WTC11 (cell line): ENCODE results near the gene SIT1. TPM values are rescaled to one million over a fixed set of nuclear protein-coding genes. Genes with fewer than 3 reads are reported as not detected.

Source experiments
- ATAC-seq: fragments of 200-7000 bp; cut with Tn5 transposase; 2 replicates; pipeline ENCODE4 v1.10.0; 2021; ENCODE audit warnings: mild to moderate bottlenecking, moderate library complexity
- CTCF ChIA-PET: fragments of 300-600 bp; sonication (Branson Sonifier 250); formaldehyde crosslinking; loops from one replicate; lab custom pipeline; 2021; ENCODE audit warnings: antibody characterized with exemption; lab: Charles Lee
- POLR2A ChIA-PET: fragments of 350-600 bp; sonication (Branson Sonifier 250); formaldehyde crosslinking; loops from one replicate; lab custom pipeline; 2021; ENCODE audit warnings: antibody characterized with exemption; lab: Charles Lee
- DNase-seq: peaks from one replicate; pipeline ENCODE4 v3.0.0; 2021; ENCODE audit warnings: low spot score
- H3K27ac Mint-ChIP-seq: 2 replicates; pipeline ENCODE4 v1.8.0; 2021; ENCODE audit warnings: mixed read lengths
- H3K27me3 Mint-ChIP-seq: 2 replicates; pipeline ENCODE4 v1.8.0; 2021; ENCODE audit warnings: low read depth, mild to moderate bottlenecking, moderate library complexity, mixed read lengths
- H3K36me3 Mint-ChIP-seq: 2 replicates; pipeline ENCODE4 v1.8.0; 2021; ENCODE audit warnings: mixed read lengths
- H3K4me1 Mint-ChIP-seq: 2 replicates; pipeline ENCODE4 v1.8.0; 2022; ENCODE audit warnings: mixed read lengths
- H3K4me3 Mint-ChIP-seq: 2 replicates; pipeline ENCODE4 v1.8.0; 2021; ENCODE audit warnings: mild to moderate bottlenecking, moderate library complexity, mixed read lengths
- H3K9me3 Mint-ChIP-seq: 2 replicates; pipeline ENCODE4 v1.8.0; 2021; ENCODE audit warnings: mixed read lengths
- AR ChIP-seq: fragments of 250-450 bp; sonication (Bioruptor Pico); IDR thresholded peaks from 2 replicates; pipeline ENCODE4 v1.9.0; 2021; ENCODE audit warnings: mild to moderate bottlenecking
- ATF1 ChIP-seq: sonication (generic); formaldehyde crosslinking; IDR thresholded peaks from 2 replicates; pipeline ENCODE4 v1.8.1; 2023; ENCODE audit warnings: mild to moderate bottlenecking, moderate library complexity, missing genetic modification reagents
- CBFB ChIP-seq: sonication (generic); formaldehyde crosslinking; IDR thresholded peaks from 2 replicates; pipeline ENCODE4 v1.8.1; 2022; ENCODE audit warnings: mild to moderate bottlenecking, low read depth, missing genetic modification reagents
- E2F5 ChIP-seq: sonication (generic); formaldehyde crosslinking; IDR thresholded peaks from 2 replicates; pipeline ENCODE4 v1.8.1; 2022; ENCODE audit warnings: mild to moderate bottlenecking, moderate library complexity, missing genetic modification reagents
- ELF4 ChIP-seq: sonication (generic); formaldehyde crosslinking; IDR thresholded peaks from 2 replicates; pipeline ENCODE4 v1.8.1; 2022; ENCODE audit warnings: low read depth, mild to moderate bottlenecking, moderate library complexity, missing genetic modification reagents
- EMX1 ChIP-seq: fragments of 250-450 bp; sonication (Bioruptor Pico); IDR thresholded peaks from 2 replicates; pipeline ENCODE4 v1.8.0; 2021; ENCODE audit warnings: mild to moderate bottlenecking
- ETV6 ChIP-seq: sonication (generic); formaldehyde crosslinking; IDR thresholded peaks from 2 replicates; pipeline ENCODE4 v1.8.1; 2022; ENCODE audit warnings: mild to moderate bottlenecking, missing genetic modification reagents
- JUN ChIP-seq: sonication (generic); formaldehyde crosslinking; IDR thresholded peaks from 2 replicates; pipeline ENCODE4 v1.8.0; 2023; ENCODE audit warnings: mild to moderate bottlenecking, missing genetic modification reagents
- SOX15 ChIP-seq: fragments of 250-450 bp; sonication (Bioruptor Pico); IDR thresholded peaks from 2 replicates; pipeline ENCODE4 v1.9.0; 2021; ENCODE audit warnings: mild to moderate bottlenecking
- TCF7 ChIP-seq: sonication (generic); formaldehyde crosslinking; IDR thresholded peaks from 2 replicates; pipeline ENCODE4 v1.8.0; 2022; ENCODE audit warnings: mild to moderate bottlenecking, low read depth, missing genetic modification reagents, moderate library complexity
- TEAD1 ChIP-seq: sonication (generic); formaldehyde crosslinking; IDR thresholded peaks from 2 replicates; pipeline ENCODE4 v1.8.0; 2022; ENCODE audit warnings: mild to moderate bottlenecking, missing genetic modification reagents
- ZNF121 ChIP-seq: sonication (generic); formaldehyde crosslinking; IDR thresholded peaks from 2 replicates; pipeline ENCODE4 v1.8.0; 2023; ENCODE audit warnings: missing genetic modification reagents
- ZNF219 ChIP-seq: sonication (generic); formaldehyde crosslinking; IDR thresholded peaks from 2 replicates; pipeline ENCODE4 v1.8.0; 2023; ENCODE audit warnings: missing genetic modification reagents, mild to moderate bottlenecking, borderline replicate concordance
- ZNF396 ChIP-seq: fragments of 250-450 bp; sonication (Bioruptor Pico); IDR thresholded peaks from 2 replicates; pipeline ENCODE4 v1.8.0; 2021; ENCODE audit warnings: mild to moderate bottlenecking, moderate library complexity, borderline replicate concordance
- ZNF425 ChIP-seq: fragments of 250-450 bp; sonication (Bioruptor Pico); conservative IDR thresholded peaks from 2 replicates; pipeline ENCODE4 v1.9.0; 2021; ENCODE audit warnings: mild to moderate bottlenecking
- total RNA-seq: library from RNA; stranded (reverse); gene quantifications from 3 replicates; pipeline ENCODE4 v1.2.3, GENCODE V29; 2021
- TF ChIP-seq, protein P1 (sequence below): sonication (generic); formaldehyde crosslinking; IDR thresholded peaks from 2 replicates; pipeline ENCODE4 v1.8.0; 2023; ENCODE audit warnings: mild to moderate bottlenecking, missing genetic modification reagents
- TF ChIP-seq, protein P2 (sequence below): fragments of 250-450 bp; sonication (Bioruptor Pico); IDR thresholded peaks from 2 replicates; pipeline ENCODE4 v1.9.0; 2021; ENCODE audit warnings: mild to moderate bottlenecking
- TF ChIP-seq, protein P3 (sequence below): sonication (generic); formaldehyde crosslinking; conservative IDR thresholded peaks from 2 replicates; pipeline ENCODE4 v1.8.1; 2022; ENCODE audit warnings: mild to moderate bottlenecking, missing genetic modification reagents
- TF ChIP-seq, protein P4 (sequence below): fragments of 250-450 bp; sonication (Bioruptor Pico); IDR thresholded peaks from 2 replicates; pipeline ENCODE4 v1.8.0; 2021; ENCODE audit warnings: mild to moderate bottlenecking

Gene SIT1
- total RNA-seq, 1 experiment from 2014 or later: 4.1 TPM

- no peak for TF ChIP-seq ZNF425 (CRISPR knock-in tag)
- TF ChIP-seq ATF1 (CRISPR knock-in tag): no peak
- no peak for TF ChIP-seq EMX1 (CRISPR knock-in tag)
- TF ChIP-seq ELF4 (CRISPR knock-in tag): no peak
- no peak for TF ChIP-seq ETV6 (CRISPR knock-in tag)
- no peak for TF ChIP-seq ZNF121
- peak; percentile 26; the same call in 1 of the 2 replicates for TF ChIP-seq JUN (CRISPR knock-in tag)
- TF ChIP-seq, protein P1, sequence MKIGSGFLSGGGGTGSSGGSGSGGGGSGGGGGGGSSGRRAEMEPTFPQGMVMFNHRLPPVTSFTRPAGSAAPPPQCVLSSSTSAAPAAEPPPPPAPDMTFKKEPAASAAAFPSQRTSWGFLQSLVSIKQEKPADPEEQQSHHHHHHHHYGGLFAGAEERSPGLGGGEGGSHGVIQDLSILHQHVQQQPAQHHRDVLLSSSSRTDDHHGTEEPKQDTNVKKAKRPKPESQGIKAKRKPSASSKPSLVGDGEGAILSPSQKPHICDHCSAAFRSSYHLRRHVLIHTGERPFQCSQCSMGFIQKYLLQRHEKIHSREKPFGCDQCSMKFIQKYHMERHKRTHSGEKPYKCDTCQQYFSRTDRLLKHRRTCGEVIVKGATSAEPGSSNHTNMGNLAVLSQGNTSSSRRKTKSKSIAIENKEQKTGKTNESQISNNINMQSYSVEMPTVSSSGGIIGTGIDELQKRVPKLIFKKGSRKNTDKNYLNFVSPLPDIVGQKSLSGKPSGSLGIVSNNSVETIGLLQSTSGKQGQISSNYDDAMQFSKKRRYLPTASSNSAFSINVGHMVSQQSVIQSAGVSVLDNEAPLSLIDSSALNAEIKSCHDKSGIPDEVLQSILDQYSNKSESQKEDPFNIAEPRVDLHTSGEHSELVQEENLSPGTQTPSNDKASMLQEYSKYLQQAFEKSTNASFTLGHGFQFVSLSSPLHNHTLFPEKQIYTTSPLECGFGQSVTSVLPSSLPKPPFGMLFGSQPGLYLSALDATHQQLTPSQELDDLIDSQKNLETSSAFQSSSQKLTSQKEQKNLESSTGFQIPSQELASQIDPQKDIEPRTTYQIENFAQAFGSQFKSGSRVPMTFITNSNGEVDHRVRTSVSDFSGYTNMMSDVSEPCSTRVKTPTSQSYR: no peak
- TF ChIP-seq, protein P2, sequence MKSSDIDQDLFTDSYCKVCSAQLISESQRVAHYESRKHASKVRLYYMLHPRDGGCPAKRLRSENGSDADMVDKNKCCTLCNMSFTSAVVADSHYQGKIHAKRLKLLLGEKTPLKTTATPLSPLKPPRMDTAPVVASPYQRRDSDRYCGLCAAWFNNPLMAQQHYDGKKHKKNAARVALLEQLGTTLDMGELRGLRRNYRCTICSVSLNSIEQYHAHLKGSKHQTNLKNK: no peak
- TF ChIP-seq SOX15 (CRISPR knock-in tag): no peak
- TF ChIP-seq, protein P3, sequence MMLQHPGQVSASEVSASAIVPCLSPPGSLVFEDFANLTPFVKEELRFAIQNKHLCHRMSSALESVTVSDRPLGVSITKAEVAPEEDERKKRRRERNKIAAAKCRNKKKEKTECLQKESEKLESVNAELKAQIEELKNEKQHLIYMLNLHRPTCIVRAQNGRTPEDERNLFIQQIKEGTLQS (CRISPR knock-in tag): no peak
- TF ChIP-seq E2F5 (CRISPR knock-in tag): 0 out of 2 replicates have a peak, but pooled peaks have one; percentile 56
- no peak for TF ChIP-seq TCF7 (CRISPR knock-in tag)
Observed at GRCh38 chr9:35616681-35617459, 33.9 kb downstream of the SIT1 start (continued).

DNA sequence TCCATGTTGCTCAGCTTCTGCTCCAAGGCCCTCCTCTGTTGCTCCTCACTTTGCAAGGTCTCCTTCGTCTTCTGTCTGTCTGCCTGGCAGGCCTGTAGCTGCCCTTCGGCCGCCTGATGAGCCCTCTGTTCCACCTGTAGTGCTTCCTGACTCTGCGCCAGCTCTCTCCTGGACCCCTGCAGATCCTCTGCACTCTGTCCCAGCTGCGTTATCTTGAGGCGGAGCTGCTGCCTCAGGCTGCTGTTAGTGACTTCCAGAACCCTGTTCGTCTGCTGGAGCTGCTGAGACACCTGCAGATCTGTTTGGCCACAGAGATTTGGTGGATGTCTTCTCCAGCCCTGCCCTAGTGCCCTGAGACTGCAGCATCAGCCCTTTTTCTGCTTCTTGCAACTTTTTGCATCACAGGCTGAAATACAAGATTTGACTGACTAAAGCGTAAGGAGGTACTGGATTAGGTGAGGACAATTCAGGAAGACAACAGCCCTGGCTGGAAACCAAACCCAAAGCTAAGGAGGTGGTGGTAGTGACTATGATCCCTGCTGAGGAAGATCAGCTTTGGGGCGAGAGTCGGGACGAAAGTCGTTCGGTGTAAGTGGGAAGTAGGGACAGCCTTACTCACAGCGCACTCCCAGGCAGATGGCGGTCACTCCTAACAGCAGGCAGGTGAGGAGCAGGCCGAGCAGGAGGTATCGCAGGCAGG lies 34.6 kb downstream of the SIT1 start:
- TF ChIP-seq EMX1 (CRISPR knock-in tag): no peak
- no peak for TF ChIP-seq AR (CRISPR knock-in tag)
- TF ChIP-seq ZNF219 (CRISPR knock-in tag): no peak
- TF ChIP-seq ATF1 (CRISPR knock-in tag): no peak
- TF ChIP-seq, protein P3 (CRISPR knock-in tag): no peak
- no peak for TF ChIP-seq TEAD1 (CRISPR knock-in tag)
- no peak for TF ChIP-seq CBFB (CRISPR knock-in tag)
- TF ChIP-seq ZNF396: no peak
- TF ChIP-seq, protein P4, sequence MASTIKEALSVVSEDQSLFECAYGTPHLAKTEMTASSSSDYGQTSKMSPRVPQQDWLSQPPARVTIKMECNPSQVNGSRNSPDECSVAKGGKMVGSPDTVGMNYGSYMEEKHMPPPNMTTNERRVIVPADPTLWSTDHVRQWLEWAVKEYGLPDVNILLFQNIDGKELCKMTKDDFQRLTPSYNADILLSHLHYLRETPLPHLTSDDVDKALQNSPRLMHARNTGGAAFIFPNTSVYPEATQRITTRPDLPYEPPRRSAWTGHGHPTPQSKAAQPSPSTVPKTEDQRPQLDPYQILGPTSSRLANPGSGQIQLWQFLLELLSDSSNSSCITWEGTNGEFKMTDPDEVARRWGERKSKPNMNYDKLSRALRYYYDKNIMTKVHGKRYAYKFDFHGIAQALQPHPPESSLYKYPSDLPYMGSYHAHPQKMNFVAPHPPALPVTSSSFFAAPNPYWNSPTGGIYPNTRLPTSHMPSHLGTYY (CRISPR knock-in tag): no peak
- DNase-seq (no peak), ATAC-seq (peak; percentile 38)
- Mint-ChIP-seq H3K4me3 (peak overlapping the region; percentile 73), H3K27ac (no peak overlapping the region), H3K4me1 (peaks cover 9% of the 10 kb centered on the region), H3K27me3 (peaks cover 66% of the 10 kb centered on the region), H3K36me3 (no peaks in the 10 kb centered on the region), H3K9me3 (no peaks in the 10 kb centered on the region)
- ChIA-PET CTCF (interaction anchor here (0.8 to 3.2 kb wide), 15 partner anchors 11 to 513 kb away, joined by 3 to 36 read pairs (median 6); partner anchors contain the start of genes ARHGEF39, CCDC107, GBA2 and RGP1), POLR2A (interaction anchor here (1.5 kb wide), 1 partner anchor 30 kb away, joined by 4 read pairs; no protein-coding TSS in a partner anchor)
